Osteocyte (in vitro differentiated cells): ENCODE data around the gene ADAM11. TPM values are rescaled to one million over a fixed set of nuclear protein-coding genes. Genes with fewer than 3 reads are reported as not detected.

Source experiments
- DNase-seq: peaks from one replicate; pipeline ENCODE4 v3.0.0; 2021; ENCODE audit warnings: mixed read lengths; ENCODE audit not compliant: unreplicated experiment; ENCODE audit errors: extremely low spot score
- H3K27ac Mint-ChIP-seq: one replicate; pipeline ENCODE4 v1.8.0; 2021; ENCODE audit warnings: mild to moderate bottlenecking, mixed read lengths; ENCODE audit not compliant: unreplicated experiment
- H3K27me3 Mint-ChIP-seq: one replicate; pipeline ENCODE4 v1.8.0; 2021; ENCODE audit warnings: mixed read lengths; ENCODE audit not compliant: unreplicated experiment
- H3K36me3 Mint-ChIP-seq: one replicate; pipeline ENCODE4 v1.8.0; 2021; ENCODE audit warnings: mixed read lengths; ENCODE audit not compliant: unreplicated experiment
- H3K4me1 Mint-ChIP-seq: one replicate; pipeline ENCODE4 v1.8.0; 2021; ENCODE audit warnings: mixed read lengths; ENCODE audit not compliant: unreplicated experiment
- H3K4me3 Mint-ChIP-seq: one replicate; pipeline ENCODE4 v1.8.0; 2021; ENCODE audit warnings: mild to moderate bottlenecking, moderate library complexity, mixed read lengths; ENCODE audit not compliant: unreplicated experiment
- H3K9me3 Mint-ChIP-seq: one replicate; pipeline ENCODE4 v1.8.0; 2021; ENCODE audit warnings: mixed read lengths; ENCODE audit not compliant: unreplicated experiment
- total RNA-seq: library from RNA; stranded (reverse); gene quantifications from 2 replicates; pipeline ENCODE4 v1.2.1, GENCODE V29; 2021
- TF ChIP-seq, protein P1 (sequence below): fragments of 200-600 bp; sonication (generic); IDR thresholded peaks from 2 replicates; pipeline ENCODE4 v1.5.0; 2021; ENCODE audit warnings: antibody characterized with exemption, mild to moderate bottlenecking, moderate library complexity

The ADAM11 gene
- total RNA-seq, 1 donor from 2014 or later, result 1.0 TPM

DNA sequence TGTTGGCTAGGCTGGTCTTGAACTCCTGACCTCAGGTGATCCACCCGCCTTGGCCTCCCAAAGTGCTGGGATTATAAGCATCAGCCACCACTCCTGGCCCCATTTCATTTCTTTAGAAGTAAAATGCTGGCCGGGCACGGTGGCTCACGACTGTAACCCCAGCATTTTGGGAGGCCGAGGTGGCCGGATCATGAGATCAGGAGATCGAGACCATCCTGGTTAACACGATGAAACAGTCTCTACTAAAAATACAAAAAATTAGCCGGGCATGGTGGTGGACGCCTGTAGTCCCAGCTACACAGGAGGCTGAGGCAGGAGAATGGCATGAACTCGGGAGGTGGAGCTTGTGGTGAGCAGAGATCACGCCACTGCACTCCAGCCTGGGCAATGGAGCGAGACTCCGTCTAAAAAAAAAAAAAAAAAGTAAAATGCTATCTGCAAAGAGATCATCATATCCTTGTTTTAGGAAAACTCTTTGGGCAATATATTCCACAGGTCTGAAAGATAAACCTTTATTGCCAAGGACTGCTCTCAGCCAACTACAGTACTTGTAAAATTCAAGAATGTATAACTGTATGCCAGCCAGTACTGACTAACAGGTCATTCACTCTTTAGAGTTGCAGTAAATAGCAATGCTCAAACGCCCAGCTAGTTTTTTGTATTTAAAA is 67.5 kb downstream of the ADAM11 start:
- TF ChIP-seq, protein P1, sequence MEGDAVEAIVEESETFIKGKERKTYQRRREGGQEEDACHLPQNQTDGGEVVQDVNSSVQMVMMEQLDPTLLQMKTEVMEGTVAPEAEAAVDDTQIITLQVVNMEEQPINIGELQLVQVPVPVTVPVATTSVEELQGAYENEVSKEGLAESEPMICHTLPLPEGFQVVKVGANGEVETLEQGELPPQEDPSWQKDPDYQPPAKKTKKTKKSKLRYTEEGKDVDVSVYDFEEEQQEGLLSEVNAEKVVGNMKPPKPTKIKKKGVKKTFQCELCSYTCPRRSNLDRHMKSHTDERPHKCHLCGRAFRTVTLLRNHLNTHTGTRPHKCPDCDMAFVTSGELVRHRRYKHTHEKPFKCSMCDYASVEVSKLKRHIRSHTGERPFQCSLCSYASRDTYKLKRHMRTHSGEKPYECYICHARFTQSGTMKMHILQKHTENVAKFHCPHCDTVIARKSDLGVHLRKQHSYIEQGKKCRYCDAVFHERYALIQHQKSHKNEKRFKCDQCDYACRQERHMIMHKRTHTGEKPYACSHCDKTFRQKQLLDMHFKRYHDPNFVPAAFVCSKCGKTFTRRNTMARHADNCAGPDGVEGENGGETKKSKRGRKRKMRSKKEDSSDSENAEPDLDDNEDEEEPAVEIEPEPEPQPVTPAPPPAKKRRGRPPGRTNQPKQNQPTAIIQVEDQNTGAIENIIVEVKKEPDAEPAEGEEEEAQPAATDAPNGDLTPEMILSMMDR, result no peak
- DNase-seq, result no peak
- H3K4me3 Mint-ChIP-seq, result no peak overlapping the region
- H3K4me1 Mint-ChIP-seq, result peaks cover 35% of the 10 kb centered on the region
- no peak overlapping the region for H3K27ac Mint-ChIP-seq
- no peaks in the 10 kb centered on the region for H3K36me3 Mint-ChIP-seq
- no peaks in the 10 kb centered on the region for H3K27me3 Mint-ChIP-seq
- H3K9me3 Mint-ChIP-seq, result no peaks in the 10 kb centered on the region

DNA sequence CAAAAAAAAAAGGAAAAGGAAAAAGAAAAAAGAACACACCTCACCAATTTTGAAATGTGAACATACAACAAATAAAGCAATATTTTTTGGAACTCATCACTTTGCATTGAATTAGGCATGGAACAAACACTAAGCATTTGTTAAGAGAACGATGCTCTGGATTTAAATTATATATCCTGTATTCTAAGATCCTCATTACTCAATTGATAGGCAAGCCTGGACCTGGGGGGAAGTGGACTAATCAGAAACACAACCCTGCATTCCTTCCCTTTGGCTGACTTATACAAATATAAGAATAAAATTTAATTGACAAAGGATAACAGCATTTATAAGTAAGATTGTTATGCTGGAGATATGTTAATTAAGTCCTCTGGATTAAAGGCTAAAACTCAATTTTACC is 69.1 kb downstream of the ADAM11 start:
- Mint-ChIP-seq H3K9me3 (no peaks in the 10 kb centered on the region), H3K4me3 (peak overlapping the region; percentile 50), H3K4me1 (peaks cover 35% of the 10 kb centered on the region), H3K27me3 (no peaks in the 10 kb centered on the region), H3K36me3 (no peaks in the 10 kb centered on the region), H3K27ac (peak overlapping the region; percentile 62)
- no peak for DNase-seq
- TF ChIP-seq, protein P1, result no peak

DNA sequence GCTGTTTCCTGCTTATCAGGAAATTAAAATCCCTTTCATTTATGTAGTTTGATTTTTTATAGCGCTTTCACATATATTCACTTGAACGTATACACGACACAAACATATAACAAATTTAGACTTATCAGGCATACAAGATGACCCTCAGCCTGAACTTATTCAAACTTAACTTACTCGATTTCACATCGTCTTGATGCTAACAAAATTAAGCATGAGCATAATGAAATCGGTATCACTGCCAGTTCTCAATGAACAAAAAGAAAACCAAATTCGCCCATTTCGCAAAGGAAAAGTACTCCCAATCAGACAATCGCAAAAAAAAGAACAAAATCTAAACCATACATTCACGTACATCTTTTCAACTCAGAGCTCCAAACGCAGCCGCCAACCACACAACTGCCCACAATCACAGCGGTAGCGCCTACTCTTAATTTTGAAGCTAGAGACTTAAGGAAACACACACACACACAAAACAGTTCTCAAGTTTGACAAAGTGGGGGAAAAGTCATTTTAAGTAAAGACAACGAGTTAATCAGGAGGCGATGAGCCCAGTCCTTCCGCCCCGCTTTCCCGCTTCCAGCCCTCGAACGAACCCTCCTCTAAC is 70.2 kb downstream of the ADAM11 start:
- no peak for DNase-seq
- TF ChIP-seq, protein P1, result no peak
- Mint-ChIP-seq H3K36me3 (no peaks in the 10 kb centered on the region), H3K9me3 (no peaks in the 10 kb centered on the region), H3K27ac (peak overlapping the region; percentile 91), H3K4me3 (peak overlapping the region; percentile 96), H3K4me1 (peaks cover 32% of the 10 kb centered on the region), H3K27me3 (no peaks in the 10 kb centered on the region)

DNA sequence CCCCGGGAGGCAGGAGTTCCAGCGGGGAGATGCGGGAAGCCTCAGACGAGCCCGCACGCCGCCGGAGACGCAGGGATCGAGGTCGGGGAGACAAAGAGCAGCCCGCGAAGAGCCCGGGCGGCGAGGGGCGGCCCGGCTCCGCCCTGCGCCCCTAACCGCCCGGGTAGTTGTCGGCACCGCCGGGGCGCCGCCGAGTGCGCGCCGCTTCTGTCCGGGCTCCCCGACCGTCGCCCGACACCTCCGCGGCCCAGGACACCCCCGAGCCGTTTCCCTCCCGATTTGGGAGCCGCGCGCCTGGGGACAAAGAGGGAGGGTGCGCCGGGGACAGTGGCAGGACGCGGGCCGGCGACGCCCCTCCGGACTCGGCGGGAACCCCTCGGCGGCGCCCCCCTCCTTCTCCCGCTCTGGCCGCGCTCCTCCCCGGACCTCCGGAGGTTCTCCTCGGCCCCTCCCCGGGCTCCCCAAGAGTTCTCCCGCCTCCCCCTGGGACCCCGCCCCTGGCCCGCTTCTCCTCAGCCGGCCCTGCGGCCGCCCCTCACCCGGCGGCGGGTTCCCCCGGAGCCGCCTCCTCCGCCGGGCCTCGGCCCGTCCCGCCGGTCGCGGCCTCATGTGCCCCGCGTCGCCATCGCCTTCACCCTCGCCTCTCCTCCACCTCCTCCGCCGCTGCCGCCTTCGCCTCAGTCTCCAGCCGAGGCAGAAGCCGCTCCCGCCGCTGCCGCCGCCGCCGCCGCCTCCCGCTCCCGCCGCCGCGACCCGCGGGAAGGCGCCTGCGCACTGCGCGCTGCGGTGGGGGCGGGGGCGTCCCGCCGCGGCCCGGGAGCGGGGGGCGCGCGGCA is 71.0 kb downstream of the ADAM11 start, which contains the start of gene GJC1:
TSS of gene GJC1 (minus strand) at position 765 of the 836 bp plus-strand sequence. CDS start 24,470 bp downstream, outside the sequence.
- DNase-seq, result peak; percentile 85
- no peaks in the 10 kb centered on the region for H3K36me3 Mint-ChIP-seq
- TF ChIP-seq, protein P1, result no peak
- no peaks in the 10 kb centered on the region for H3K27me3 Mint-ChIP-seq
- H3K27ac Mint-ChIP-seq, result peak within 1 kb of the TSS; percentile 91
- H3K4me1 Mint-ChIP-seq, result peaks cover 32% of the 10 kb centered on the region
- H3K4me3 Mint-ChIP-seq, result peak within 1 kb of the TSS; percentile 96
- H3K9me3 Mint-ChIP-seq, result no peaks in the 10 kb centered on the region
